ENCODE results near the gene DAB2IP. TPM values are rescaled to one million over a fixed set of nuclear protein-coding genes. Genes with fewer than 3 reads are reported as not detected.

DAB2IP gene
- total RNA-seq, 6 experiments from 2014 or later, result 15.1 to 21.6 (median 19.0) TPM

- Histone ChIP-seq H3K36me3 (no peaks in the 10 kb centered on the region), H3K4me3 (no peak overlapping the region), H3K9me3 (no peaks in the 10 kb centered on the region), H3K27me3 (no peaks in the 10 kb centered on the region), H3K27ac (no peak overlapping the region), H3K4me1 (no peaks in the 10 kb centered on the region)
- DNase-seq (no peak), ATAC-seq (no peak)
- intact Hi-C loops (cut with DNase I), result no loop called here
- TF ChIP-seq CTCF (IDR thresholded peaks at IDR 0.05) (no peak), POLR2A (IDR thresholded peaks at IDR 0.05) (no peak)
- WGBS (ENCODE audit: insufficient coverage, low coverage, low lambda C conversion rate, missing lambda C conversion rate), result 75% methylated on average over 1 of the region's 1 CpG
Measured at GRCh38 chr9:121728916-121729315, 77.5 kb downstream of the DAB2IP start.

GRCh38 chr9:121729769-121730562, 78.5 kb downstream of the DAB2IP start:
- no peaks in the 10 kb centered on the region for H3K9me3 ChIP-seq
- H3K4me1 ChIP-seq, result no peaks in the 10 kb centered on the region
- no peak overlapping the region for H3K27ac ChIP-seq
- intact Hi-C loops (cut with DNase I), result no loop called here
- no peaks in the 10 kb centered on the region for H3K36me3 ChIP-seq
- H3K27me3 ChIP-seq, result no peaks in the 10 kb centered on the region
- ATAC-seq, result no peak
- WGBS (ENCODE audit: insufficient coverage, low coverage, low lambda C conversion rate, missing lambda C conversion rate), result 88% methylated on average over 4 of the region's 10 CpGs
- TF ChIP-seq CTCF (IDR thresholded peaks at IDR 0.05), result no peak
- TF ChIP-seq POLR2A (IDR thresholded peaks at IDR 0.05), result no peak
- no peak for DNase-seq
- H3K4me3 ChIP-seq, result no peak overlapping the region

- peaks cover 0 to 7% (median 0%) of the 10 kb centered on the region in 4 donors for H3K4me1 ChIP-seq
- H3K36me3 ChIP-seq, result no peaks in the 10 kb centered on the region
- TF ChIP-seq CTCF (IDR thresholded peaks at IDR 0.05), result no peak
- no peak for TF ChIP-seq POLR2A (IDR thresholded peaks at IDR 0.05)
- intact Hi-C loops (cut with DNase I), result no loop called here
- H3K27ac ChIP-seq, result no peak overlapping the region
- no peak for DNase-seq
- H3K4me3 ChIP-seq, result no peak overlapping the region
- H3K27me3 ChIP-seq, result no peaks in the 10 kb centered on the region
- WGBS (ENCODE audit: insufficient coverage, low coverage, low lambda C conversion rate, missing lambda C conversion rate), result 78% methylated on average over 3 of the region's 5 CpGs
- no peaks in the 10 kb centered on the region for H3K9me3 ChIP-seq
- no peak for ATAC-seq
Measured at GRCh38 chr9:121731090-121731489, 79.7 kb downstream of the DAB2IP start.

GRCh38 chr9:121731919-121732318, 80.5 kb downstream of the DAB2IP start:
- H3K36me3 ChIP-seq, result no peaks in the 10 kb centered on the region
- H3K4me3 ChIP-seq, result no peak overlapping the region
- DNase-seq (no peak), ATAC-seq (no peak)
- H3K4me1 ChIP-seq, result peaks cover 0 to 10% (median 0%) of the 10 kb centered on the region in 4 donors
- intact Hi-C loops (cut with DNase I), result no loop called here
- H3K27me3 ChIP-seq, result no peaks in the 10 kb centered on the region
- 72% methylated on average over 6 of the region's 7 CpGs for WGBS (ENCODE audit: insufficient coverage, low coverage, low lambda C conversion rate, missing lambda C conversion rate)
- TF ChIP-seq CTCF (IDR thresholded peaks at IDR 0.05), result no peak
- TF ChIP-seq POLR2A (IDR thresholded peaks at IDR 0.05), result no peak
- no peaks in the 10 kb centered on the region for H3K9me3 ChIP-seq
- H3K27ac ChIP-seq, result no peak overlapping the region
